Medulla oblongata (tissue), 1 donor: ENCODE results near the gene STX1B.
"Not testable (repeated sequence)": the region's sequence is repeated elsewhere in the genome, so short reads cannot be mapped to it uniquely, and the experiment has no call there.

Experiments
- DNase-seq: peaks from one replicate; pipeline ENCODE4 v3.0.0-alpha.2; 2015; ENCODE audit errors: extremely low spot score

STX1B gene

GRCh38 chr16:31013292-31013691 lies 2.9 kb upstream of the STX1B start:
- DNase-seq, result not testable (repeated sequence)

- not testable (repeated sequence) for DNase-seq
Observed at GRCh38 chr16:31011815-31012214, 1.4 kb upstream of the STX1B start.

- no peak for DNase-seq
Observed at GRCh38 chr16:31009894-31010584, 399 bp downstream of the STX1B start.

- no peak for DNase-seq
Observed at GRCh38 chr16:31009120-31009519, 1.3 kb downstream of the STX1B start.

- no peak for DNase-seq
Observed at GRCh38 chr16:31008551-31008950, 1.9 kb downstream of the STX1B start.

GRCh38 chr16:31008149-31008548 lies 2.3 kb downstream of the STX1B start:
- no peak for DNase-seq

- DNase-seq, result no peak
Observed at GRCh38 chr16:31007684-31008083, 2.8 kb downstream of the STX1B start.

GRCh38 chr16:31006589-31006988 lies 3.8 kb downstream of the STX1B start:
- no peak for DNase-seq

GRCh38 chr16:31006086-31006385 lies 4.4 kb downstream of the STX1B start:
- no peak for DNase-seq

GRCh38 chr16:31005350-31006085 lies 4.9 kb downstream of the STX1B start:
- DNase-seq, result no peak

GRCh38 chr16:31004658-31005057 lies 5.8 kb downstream of the STX1B start:
- DNase-seq, result no peak

- DNase-seq, result no peak
Observed at GRCh38 chr16:31003744-31004143, 6.7 kb downstream of the STX1B start.

- DNase-seq, result no peak
Observed at GRCh38 chr16:31002862-31003341, 7.5 kb downstream of the STX1B start.

- no peak for DNase-seq
Observed at GRCh38 chr16:31002250-31002700, 8.2 kb downstream of the STX1B start.

GRCh38 chr16:31001507-31002249 lies 8.8 kb downstream of the STX1B start:
- no peak for DNase-seq

- DNase-seq, result no peak
Observed at GRCh38 chr16:31000671-31001382, 9.6 kb downstream of the STX1B start.

GRCh38 chr16:30998852-30999761 lies 11.3 kb downstream of the STX1B start:
- no peak for DNase-seq

GRCh38 chr16:30997725-30998711 lies 12.4 kb downstream of the STX1B start:
- DNase-seq, result no peak

GRCh38 chr16:30996985-30997724 lies 13.3 kb downstream of the STX1B start:
- peak; percentile 44 for DNase-seq
